Spleen (tissue), 11 donors: ENCODE data around the gene SETMAR. TPM values are rescaled to one million over a fixed set of nuclear protein-coding genes. Genes with fewer than 3 reads are reported as not detected.
"Not testable (repeated sequence)": the region's sequence is repeated elsewhere in the genome, so short reads cannot be mapped to it uniquely, and the experiment has no call there.

Source experiments
- DNase-seq: peaks from one replicate; pipeline ENCODE4 v3.0.0-alpha.2; 2020
- H3K27ac ChIP-seq, 8 donors: fragments of 200-600 bp; sonication (generic) in 7 of 8; 1 replicate in 4 of 8; 2 replicates in 4 of 8; pipeline versions ENCODE4 v1.5.0 to v1.8.0; 2016 to 2021; ENCODE audit warnings: inconsistent platforms in 4 of 8, mild to moderate bottlenecking in 4 of 8, moderate library complexity in 1 of 8
- H3K27me3 ChIP-seq, 7 donors: fragments of 200-600 bp; sonication (generic) in 6 of 7; replicated peaks in 1 of 7; 1 replicate in 4 of 7; 2 replicates in 3 of 7; pipeline versions ENCODE4 v1.5.0 to v1.8.0; 2016 to 2021; ENCODE audit warnings: inconsistent platforms in 3 of 7, mild to moderate bottlenecking in 1 of 7
- H3K36me3 ChIP-seq, 6 donors: fragments of 200-600 bp; sonication (generic) in 5 of 6; 1 replicate in 4 of 6; 2 replicates in 2 of 6; pipeline versions ENCODE4 v1.5.0 to v1.8.0; 2016 to 2021; ENCODE audit warnings: inconsistent platforms in 2 of 6
- H3K4me1 ChIP-seq, 6 donors: fragments of 200-600 bp; sonication (generic) in 5 of 6; 1 replicate in 3 of 6; 2 replicates in 3 of 6; pipeline versions ENCODE4 v1.5.0 to v1.8.0; 2016 to 2021; ENCODE audit warnings: inconsistent platforms in 3 of 6
- H3K4me3 ChIP-seq, 8 donors: fragments of 200-600 bp; sonication (generic) in 7 of 8; 1 replicate in 4 of 8; 2 replicates in 4 of 8; pipeline versions ENCODE4 v1.5.0 to v1.8.0; 2016 to 2021; ENCODE audit warnings: inconsistent platforms in 4 of 8, mild to moderate bottlenecking in 4 of 8, moderate library complexity in 2 of 8
- H3K9me3 ChIP-seq, 8 donors: fragments of 200-600 bp; sonication (generic) in 7 of 8; 1 replicate in 4 of 8; 2 replicates in 4 of 8; pipeline versions ENCODE4 v1.5.0 to v1.8.0; 2016 to 2021; ENCODE audit warnings: inconsistent platforms in 4 of 8
- CTCF ChIP-seq, 11 experiments: fragments of 200-600 bp in 7 of 11; fragments of 450-650 bp in 4 of 11; sonication (generic) in 4 of 11; IDR thresholded peaks in 8 of 11; conservative IDR thresholded peaks in 3 of 11; 1 replicate in 7 of 11; 2 replicates in 4 of 11; pipeline versions ENCODE4 v1.4.0 to v1.8.0; 2016 to 2021; ENCODE audit warnings: antibody characterized with exemption in 11 of 11, inconsistent platforms in 4 of 11, mild to moderate bottlenecking in 1 of 11
- POLR2A ChIP-seq, 3 donors: fragments of 450-650 bp; IDR thresholded peaks; one replicate each; pipeline ENCODE4 v1.5.1; 2017; ENCODE audit warnings: antibody characterized with exemption in 3 of 3, mild to moderate bottlenecking in 1 of 3
- POLR2AphosphoS5 ChIP-seq, 3 donors: sonication (generic); formaldehyde crosslinking; IDR thresholded peaks; one replicate each; pipeline ENCODE4 v1.5.1; 2017; ENCODE audit warnings: antibody characterized with exemption in 3 of 3
- WGBS, 5 donors: extraction: QIAGEN DNeasy Blood & Tissue Kit in 3 of 5; methylation state at CpG; one replicate each; pipeline versions ENCODE4 v1.1.5 to v1.1.7; 2013 to 2018; 5-methylcytosine and 5-hydroxymethylcytosine counted together
- intact Hi-C: fragments of 100-400 bp; cut with DNase I; formaldehyde crosslinking; loops from one replicate; pipeline ENCODE4 v1.15.0; 2023; ENCODE audit warnings: low total_unique reads
- polyA plus RNA-seq, 3 donors: library from polyadenylated mRNA; stranded (reverse); fragments of 200-250 nt; gene quantifications; one replicate each; pipeline ENCODE4 v1.2.1, GENCODE V29; 2013
- total RNA-seq, 7 donors: library from RNA; depleted of rRNA in 3 of 7; stranded (reverse); fragments of >200 nt in 3 of 7; fragmentation: NEBNext Ultra II Directional in 4 of 7; extraction: Animal tissue kit (Norgen Biotek cat#: 25700) in 4 of 7; gene quantifications; one replicate each; pipeline versions ENCODE4 v1.1.0 to v1.2.1, GENCODE V29; 2016 to 2021
- donor health status: healthy with polysubstance abuse.
- donor health status: DM: no; HTN: no; CAD: no; lungs with moderate emphysema.
- donor health status: DM: no; HTN: no; CAD: no.
- donor health status: Bipolar disorder and iron deficiency.
- donor health status: healthy.
- donor health status: DM: no; HTN: no; CAD: no.
- donor health status: DM: yes; HTN: yes; CAD: no.

SETMAR gene
- total and polyA plus RNA-seq, 10 donors = 7.8 to 17.8 (median 10.1) TPM

GRCh38 chr3:4289044-4289443 lies 14.1 kb upstream of the SETMAR start:
- H3K4me1 ChIP-seq = peaks cover 0 to 2% (median 0%) of the 10 kb centered on the region in 6 donors
- no peak overlapping the region for H3K27ac ChIP-seq
- no peak for DNase-seq
- H3K4me3 ChIP-seq = no peak overlapping the region
- no peaks in the 10 kb centered on the region for H3K27me3 ChIP-seq
- intact Hi-C loops = no loop called here
- no peaks in the 10 kb centered on the region for H3K9me3 ChIP-seq
- 55 to 70% (median 59%) methylated on average over 4 of the region's 4 CpGs for WGBS, 5 donors
- TF ChIP-seq POLR2A (IDR thresholded peaks at IDR 0.05) = no peak
- TF ChIP-seq CTCF (IDR thresholded peaks at IDR 0.05 in 8 of 11, conservative IDR thresholded peaks at IDR 0.05 in 3 of 11) = no peak
- no peak for TF ChIP-seq POLR2AphosphoS5 (IDR thresholded peaks at IDR 0.05)
- H3K36me3 ChIP-seq = no peaks in the 10 kb centered on the region

DNA sequence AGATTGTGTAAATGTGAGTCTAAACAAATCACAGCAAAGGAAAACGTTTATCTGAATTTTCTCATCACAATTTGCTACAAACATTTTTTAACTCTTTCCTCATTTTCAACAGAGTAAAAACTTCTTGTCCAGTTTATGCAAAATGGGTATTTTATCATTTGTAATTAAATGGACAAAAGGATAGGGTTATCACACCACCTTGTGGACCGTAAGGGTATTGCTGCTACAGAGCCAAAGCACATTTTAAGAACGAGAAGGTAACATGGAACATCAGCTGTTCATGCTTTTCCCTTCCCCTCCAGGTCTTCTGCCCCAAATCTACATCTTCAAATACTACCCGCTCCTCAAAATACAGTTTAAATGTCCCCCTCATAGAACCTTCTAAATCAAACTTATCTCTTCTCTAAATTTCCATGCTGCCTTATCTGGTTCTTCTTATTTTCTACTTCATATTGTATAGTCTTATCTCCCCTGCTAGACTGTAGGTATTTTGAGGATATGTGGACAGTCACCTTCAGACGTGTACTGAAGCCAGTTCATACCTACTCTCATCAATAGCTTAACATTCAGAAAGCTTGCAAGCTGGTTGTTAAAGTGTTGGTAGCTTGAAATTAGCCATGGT lies 12.8 kb upstream of the SETMAR start:
- no peaks in the 10 kb centered on the region for H3K9me3 ChIP-seq
- no peak overlapping the region for H3K27ac ChIP-seq
- WGBS, 5 donors = 4 to 13% (median 9%) methylated on average over 5 of the region's 5 CpGs
- no peak for DNase-seq
- H3K4me1 ChIP-seq = peaks cover 0 to 2% (median 0%) of the 10 kb centered on the region in 6 donors
- no peaks in the 10 kb centered on the region for H3K36me3 ChIP-seq
- H3K4me3 ChIP-seq = no peak overlapping the region
- no peaks in the 10 kb centered on the region for H3K27me3 ChIP-seq
- TF ChIP-seq POLR2A (IDR thresholded peaks at IDR 0.05) = no peak
- TF ChIP-seq POLR2AphosphoS5 (IDR thresholded peaks at IDR 0.05) = no peak
- TF ChIP-seq CTCF (IDR thresholded peaks at IDR 0.05 in 8 of 11, conservative IDR thresholded peaks at IDR 0.05 in 3 of 11) = peak; percentile 77 to 94 (median 89)
- intact Hi-C loops = loop anchor here (5.0 kb wide), 1 partner anchor 1088 kb away; no protein-coding TSS in a partner anchor

- no peak for TF ChIP-seq POLR2AphosphoS5 (IDR thresholded peaks at IDR 0.05)
- no peak for TF ChIP-seq POLR2A (IDR thresholded peaks at IDR 0.05)
- no peak for TF ChIP-seq CTCF (IDR thresholded peaks at IDR 0.05 in 8 of 11, conservative IDR thresholded peaks at IDR 0.05 in 3 of 11)
- Histone ChIP-seq H3K4me1 (peaks cover 0 to 2% (median 0%) of the 10 kb centered on the region in 6 donors), H3K4me3 (no peak overlapping the region), H3K27me3 (no peaks in the 10 kb centered on the region), H3K36me3 (no peaks in the 10 kb centered on the region), H3K9me3 (no peaks in the 10 kb centered on the region), H3K27ac (no peak overlapping the region)
- intact Hi-C loops = loop anchor here (5.0 kb wide), 1 partner anchor 1090 kb away; no protein-coding TSS in a partner anchor
- 32 to 68% (median 49%) methylated on average over 3 of the region's 3 CpGs for WGBS, 5 donors
- DNase-seq = no peak
Observed at GRCh38 chr3:4292301-4292700, 10.9 kb upstream of the SETMAR start.

GRCh38 chr3:4294616-4295327 lies 8.4 kb upstream of the SETMAR start:
- TF ChIP-seq POLR2AphosphoS5 (IDR thresholded peaks at IDR 0.05) = no peak
- TF ChIP-seq POLR2A (IDR thresholded peaks at IDR 0.05) = no peak
- no peak for TF ChIP-seq CTCF (IDR thresholded peaks at IDR 0.05 in 8 of 11, conservative IDR thresholded peaks at IDR 0.05 in 3 of 11)
- H3K4me3 ChIP-seq = no peak overlapping the region
- H3K9me3 ChIP-seq = no peaks in the 10 kb centered on the region
- no peak overlapping the region for H3K27ac ChIP-seq
- intact Hi-C loops = loop anchor here (5.0 kb wide), 1 partner anchor 1092 kb away; no protein-coding TSS in a partner anchor
- H3K4me1 ChIP-seq = peaks cover 0 to 2% (median 0%) of the 10 kb centered on the region in 6 donors
- no peaks in the 10 kb centered on the region for H3K36me3 ChIP-seq
- 76 to 87% (median 85%) methylated on average over 11 of the region's 11 CpGs for WGBS, 5 donors
- no peak for DNase-seq
- no peaks in the 10 kb centered on the region for H3K27me3 ChIP-seq

DNA sequence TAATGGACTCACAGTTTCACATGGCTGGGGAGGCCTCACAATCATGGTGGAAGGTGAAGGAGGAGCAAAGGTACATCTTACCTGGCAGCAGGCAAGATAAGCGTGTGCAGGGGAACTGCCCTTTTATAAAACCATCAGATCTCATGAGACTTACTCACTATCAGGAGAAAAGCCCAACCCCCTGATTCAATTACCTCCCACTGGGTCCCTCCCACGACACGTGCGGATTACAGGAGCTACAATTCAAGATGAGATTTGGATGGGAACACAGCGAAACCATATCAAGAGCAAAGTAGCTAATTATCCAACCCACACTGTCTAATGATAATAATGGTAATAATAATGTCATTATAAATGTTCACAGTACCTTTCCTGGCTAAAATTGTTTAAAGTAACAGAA lies 6.7 kb upstream of the SETMAR start:
- H3K36me3 ChIP-seq, intact Hi-C loops, DNase-seq, H3K9me3 ChIP-seq, H3K27me3 ChIP-seq, H3K4me1 ChIP-seq, H3K4me3 ChIP-seq, H3K27ac ChIP-seq: not testable (repeated sequence)
- 85 to 91% (median 90%) methylated on average over 5 of the region's 5 CpGs for WGBS, 5 donors
